Calu3 (cell line): ENCODE results near the gene TMEM8B. TPM values are rescaled to one million over a fixed set of nuclear protein-coding genes. Genes with fewer than 3 reads are reported as not detected.

Experiments
- BruUV-seq: library from RNA; stranded (reverse); fragments of 400-500 nt; replicated peaks from 2 replicates; lab custom pipeline; 2021; lab: Mats Ljungman, UMichigan
- CTCF ChIA-PET: fragments of 300-600 bp; sonication (Branson Sonifier 250); formaldehyde crosslinking; loops from one replicate; lab custom pipeline; 2022; ENCODE audit warnings: antibody characterized with exemption; lab: Charles Lee
- DNase-seq: peaks from one replicate; pipeline ENCODE4 v3.0.0; 2022
- H3K27ac Mint-ChIP-seq: one replicate; pipeline ENCODE4 v1.8.0; 2022; ENCODE audit warnings: mixed read lengths; ENCODE audit not compliant: unreplicated experiment
- H3K27me3 Mint-ChIP-seq: one replicate; pipeline ENCODE4 v1.8.0; 2022; ENCODE audit warnings: mixed read lengths; ENCODE audit not compliant: unreplicated experiment
- H3K36me3 Mint-ChIP-seq: one replicate; pipeline ENCODE4 v1.8.0; 2022; ENCODE audit warnings: mild to moderate bottlenecking, moderate library complexity, mixed read lengths; ENCODE audit not compliant: insufficient read depth, unreplicated experiment
- H3K4me1 Mint-ChIP-seq: one replicate; pipeline ENCODE4 v1.8.0; 2022; ENCODE audit warnings: mild to moderate bottlenecking, low read depth, mixed read lengths; ENCODE audit not compliant: unreplicated experiment
- H3K4me3 Mint-ChIP-seq: one replicate; pipeline ENCODE4 v1.8.0; 2022; ENCODE audit warnings: mild to moderate bottlenecking, low read depth, moderate library complexity, mixed read lengths; ENCODE audit not compliant: unreplicated experiment
- H3K9me3 Mint-ChIP-seq: one replicate; pipeline ENCODE4 v1.8.0; 2022; ENCODE audit warnings: low read depth, mixed read lengths; ENCODE audit not compliant: unreplicated experiment
- intact Hi-C: fragments of 100-400 bp; cut with micrococcal nuclease; formaldehyde crosslinking; loops from one replicate; pipeline ENCODE4 v1.10.0; 2022; ENCODE audit not compliant: unreplicated experiment
- total RNA-seq: library from RNA; stranded (reverse); gene quantifications from 2 replicates; pipeline ENCODE4 v1.2.3, GENCODE V29; 2022
- TF ChIP-seq, protein P1 (sequence below): fragments of 200-600 bp; IDR thresholded peaks from one replicate; pipeline ENCODE4 v1.8.0; 2022; ENCODE audit warnings: antibody characterized with exemption; ENCODE audit not compliant: unreplicated experiment

TMEM8B gene
- total RNA-seq, 1 experiment from 2014 or later: 2.5 TPM

DNA sequence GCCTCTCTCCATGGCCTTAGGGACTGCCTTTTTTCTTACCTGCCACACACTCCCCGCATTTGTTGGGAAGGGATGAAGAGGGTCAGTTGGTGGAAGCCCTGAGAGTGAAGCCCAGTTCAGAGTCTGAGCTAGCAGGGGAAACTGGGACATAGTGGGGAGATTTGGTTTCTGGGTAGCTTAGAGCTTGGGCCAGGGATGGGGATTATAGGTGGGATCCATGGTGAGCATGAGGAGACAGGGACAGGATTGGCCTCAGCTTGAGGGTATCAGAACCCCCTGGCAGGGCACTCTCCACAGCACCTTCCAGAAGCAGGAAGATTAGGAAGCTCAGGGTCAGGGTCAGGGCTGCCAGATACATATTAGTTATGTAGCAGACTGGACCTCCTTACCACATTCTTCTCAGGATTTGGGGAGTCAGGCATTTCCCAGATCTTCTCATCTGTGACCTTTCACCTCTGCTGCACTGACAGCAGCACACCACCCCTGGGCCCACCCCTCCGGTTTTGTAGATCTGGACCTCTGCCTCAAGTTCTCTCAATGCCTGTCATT lies 23.3 kb downstream of the TMEM8B start:
- peaks cover 43% of the 10 kb centered on the region for H3K27me3 Mint-ChIP-seq
- CTCF ChIA-PET: no interaction called here
- H3K4me3 Mint-ChIP-seq: no peak overlapping the region
- H3K4me1 Mint-ChIP-seq: no peaks in the 10 kb centered on the region
- DNase-seq: no peak
- intact Hi-C loops: no loop called here
- no peaks in the 10 kb centered on the region for H3K36me3 Mint-ChIP-seq
- no peak overlapping the region for H3K27ac Mint-ChIP-seq
- BruUV-seq: no TSS peak
- H3K9me3 Mint-ChIP-seq: no peaks in the 10 kb centered on the region
- TF ChIP-seq, protein P1, sequence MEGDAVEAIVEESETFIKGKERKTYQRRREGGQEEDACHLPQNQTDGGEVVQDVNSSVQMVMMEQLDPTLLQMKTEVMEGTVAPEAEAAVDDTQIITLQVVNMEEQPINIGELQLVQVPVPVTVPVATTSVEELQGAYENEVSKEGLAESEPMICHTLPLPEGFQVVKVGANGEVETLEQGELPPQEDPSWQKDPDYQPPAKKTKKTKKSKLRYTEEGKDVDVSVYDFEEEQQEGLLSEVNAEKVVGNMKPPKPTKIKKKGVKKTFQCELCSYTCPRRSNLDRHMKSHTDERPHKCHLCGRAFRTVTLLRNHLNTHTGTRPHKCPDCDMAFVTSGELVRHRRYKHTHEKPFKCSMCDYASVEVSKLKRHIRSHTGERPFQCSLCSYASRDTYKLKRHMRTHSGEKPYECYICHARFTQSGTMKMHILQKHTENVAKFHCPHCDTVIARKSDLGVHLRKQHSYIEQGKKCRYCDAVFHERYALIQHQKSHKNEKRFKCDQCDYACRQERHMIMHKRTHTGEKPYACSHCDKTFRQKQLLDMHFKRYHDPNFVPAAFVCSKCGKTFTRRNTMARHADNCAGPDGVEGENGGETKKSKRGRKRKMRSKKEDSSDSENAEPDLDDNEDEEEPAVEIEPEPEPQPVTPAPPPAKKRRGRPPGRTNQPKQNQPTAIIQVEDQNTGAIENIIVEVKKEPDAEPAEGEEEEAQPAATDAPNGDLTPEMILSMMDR: no peak

- no TSS peak for BruUV-seq
- CTCF ChIA-PET: no interaction called here
- TF ChIP-seq, protein P1: no peak
Observed at GRCh38 chr9:35852876-35853865, 24.1 kb downstream of the TMEM8B start.

GRCh38 chr9:35854091-35854762 lies 25.2 kb downstream of the TMEM8B start:
- Mint-ChIP-seq H3K4me1 (no peaks in the 10 kb centered on the region), H3K36me3 (no peaks in the 10 kb centered on the region), H3K9me3 (no peaks in the 10 kb centered on the region), H3K27ac (no peak overlapping the region), H3K4me3 (no peak overlapping the region), H3K27me3 (peaks cover 61% of the 10 kb centered on the region)
- TF ChIP-seq, protein P1: no peak
- intact Hi-C loops: no loop called here
- no peak for DNase-seq
- CTCF ChIA-PET: no interaction called here
- BruUV-seq: no TSS peak

More at GRCh38 chr9:35852876-35853865, 24.1 kb downstream of the TMEM8B start:
- no peak for DNase-seq
- H3K9me3 Mint-ChIP-seq: no peaks in the 10 kb centered on the region
- H3K36me3 Mint-ChIP-seq: no peaks in the 10 kb centered on the region
- intact Hi-C loops: no loop called here
- H3K27me3 Mint-ChIP-seq: peaks cover 51% of the 10 kb centered on the region
- no peaks in the 10 kb centered on the region for H3K4me1 Mint-ChIP-seq
- H3K4me3 Mint-ChIP-seq: no peak overlapping the region
- no peak overlapping the region for H3K27ac Mint-ChIP-seq

DNA sequence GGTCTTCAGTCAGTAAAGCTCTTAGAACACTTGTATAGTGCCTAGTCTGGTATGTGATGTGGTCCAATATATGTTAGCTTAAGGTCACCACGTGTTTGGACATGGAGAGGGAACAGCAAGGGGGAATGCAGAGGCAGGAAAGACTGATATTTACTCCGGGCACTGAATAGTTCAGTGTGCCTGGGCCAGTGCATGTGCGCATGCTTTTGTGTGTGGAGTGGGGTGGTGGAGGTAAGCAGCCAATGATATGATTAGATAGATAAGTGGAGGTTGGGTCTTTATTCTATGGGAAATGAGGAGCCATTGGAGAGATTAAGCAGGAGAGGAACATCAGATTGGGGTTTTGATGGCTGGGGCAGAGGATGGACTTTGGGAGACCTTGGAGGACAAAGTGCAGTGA lies 27.2 kb downstream of the TMEM8B start:
- peaks cover 81% of the 10 kb centered on the region for H3K27me3 Mint-ChIP-seq

More for the DNA sequence above, 27.2 kb downstream of the TMEM8B start:
- no peaks in the 10 kb centered on the region for H3K4me1 Mint-ChIP-seq
- no peak for DNase-seq
- no TSS peak for BruUV-seq
- TF ChIP-seq, protein P1: no peak
- H3K9me3 Mint-ChIP-seq: no peaks in the 10 kb centered on the region
- no peak overlapping the region for H3K27ac Mint-ChIP-seq
- intact Hi-C loops: no loop called here
- no peak overlapping the region for H3K4me3 Mint-ChIP-seq
- CTCF ChIA-PET: no interaction called here
- H3K36me3 Mint-ChIP-seq: no peaks in the 10 kb centered on the region
